Lower lobe of right lung (tissue), 2 donors: ENCODE measurements around the gene PRDX4. TPM values are rescaled to one million over a fixed set of nuclear protein-coding genes. Genes with fewer than 3 reads are reported as not detected.
A peak's percentile ranks its signal among the peaks of the same experiment; 100 is the strongest.

Experiments used
- ATAC-seq, 2 donors: fragments of 200-7000 bp; cut with Tn5 transposase; one replicate each; pipeline ENCODE4 v1.9.1; 2020 to 2022; ENCODE audit warnings: mild to moderate bottlenecking in 2 of 2, moderate library complexity in 2 of 2
- DNase-seq: peaks from one replicate; pipeline ENCODE4 v3.0.0-alpha.2; 2020
- H3K27ac ChIP-seq: fragments of 200-600 bp; one replicate; pipeline ENCODE4 v1.8.0; 2022
- H3K27me3 ChIP-seq: fragments of 200-600 bp; one replicate; pipeline ENCODE4 v1.8.0; 2022; ENCODE audit warnings: low read depth
- H3K36me3 ChIP-seq: fragments of 200-600 bp; one replicate; pipeline ENCODE4 v1.8.0; 2022; ENCODE audit warnings: mild to moderate bottlenecking
- H3K4me1 ChIP-seq: fragments of 200-600 bp; one replicate; pipeline ENCODE4 v1.8.0; 2022
- H3K4me3 ChIP-seq: fragments of 200-600 bp; one replicate; pipeline ENCODE4 v1.8.0; 2022; ENCODE audit warnings: mild to moderate bottlenecking
- H3K9me3 ChIP-seq: fragments of 200-600 bp; one replicate; pipeline ENCODE4 v1.8.0; 2022
- intact Hi-C: fragments of 100-400 bp; cut with DNase I; formaldehyde crosslinking; loops from one replicate; pipeline ENCODE4 v1.11.0; 2022
- total RNA-seq: library from RNA; stranded (reverse); fragmentation: NEBNext Ultra II Directional; extraction: Animal tissue kit (Norgen Biotek cat#: 25700); gene quantifications from one replicate; pipeline ENCODE4 v1.2.1, GENCODE V29; 2021
- TF ChIP-seq, protein P1 (sequence below): fragments of 200-600 bp; IDR thresholded peaks from one replicate; pipeline ENCODE4 v1.8.0; 2022; ENCODE audit warnings: antibody characterized with exemption, mild to moderate bottlenecking
- donor health status: DM: no; HTN: yes; CAD: no; lungs with severe emphysema.

Gene PRDX4
- total RNA-seq, 1 donor from 2014 or later, result 39.7 TPM

DNA sequence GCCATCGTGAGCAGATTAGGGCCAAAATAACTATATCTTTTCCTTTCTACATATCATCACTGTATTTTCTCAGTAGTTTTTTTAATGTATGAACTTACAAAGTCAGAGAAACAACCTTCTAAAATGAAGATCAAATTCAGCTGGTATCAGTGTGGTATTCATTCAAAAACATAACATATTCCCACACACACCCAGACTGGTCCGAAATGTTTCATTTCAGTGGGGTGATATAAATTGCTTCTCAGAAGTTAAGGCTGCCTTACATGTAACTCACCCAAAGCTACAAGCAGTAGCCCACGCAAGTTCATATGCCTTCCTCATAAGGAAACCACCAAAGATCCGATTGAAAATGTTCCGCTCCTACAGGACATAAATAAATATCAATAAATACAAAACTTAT is 37.9 kb downstream of the PRDX4 start:
- intact Hi-C loops, result no loop called here
- no peaks in the 10 kb centered on the region for H3K9me3 ChIP-seq
- ATAC-seq, result no peak
- TF ChIP-seq, protein P1, sequence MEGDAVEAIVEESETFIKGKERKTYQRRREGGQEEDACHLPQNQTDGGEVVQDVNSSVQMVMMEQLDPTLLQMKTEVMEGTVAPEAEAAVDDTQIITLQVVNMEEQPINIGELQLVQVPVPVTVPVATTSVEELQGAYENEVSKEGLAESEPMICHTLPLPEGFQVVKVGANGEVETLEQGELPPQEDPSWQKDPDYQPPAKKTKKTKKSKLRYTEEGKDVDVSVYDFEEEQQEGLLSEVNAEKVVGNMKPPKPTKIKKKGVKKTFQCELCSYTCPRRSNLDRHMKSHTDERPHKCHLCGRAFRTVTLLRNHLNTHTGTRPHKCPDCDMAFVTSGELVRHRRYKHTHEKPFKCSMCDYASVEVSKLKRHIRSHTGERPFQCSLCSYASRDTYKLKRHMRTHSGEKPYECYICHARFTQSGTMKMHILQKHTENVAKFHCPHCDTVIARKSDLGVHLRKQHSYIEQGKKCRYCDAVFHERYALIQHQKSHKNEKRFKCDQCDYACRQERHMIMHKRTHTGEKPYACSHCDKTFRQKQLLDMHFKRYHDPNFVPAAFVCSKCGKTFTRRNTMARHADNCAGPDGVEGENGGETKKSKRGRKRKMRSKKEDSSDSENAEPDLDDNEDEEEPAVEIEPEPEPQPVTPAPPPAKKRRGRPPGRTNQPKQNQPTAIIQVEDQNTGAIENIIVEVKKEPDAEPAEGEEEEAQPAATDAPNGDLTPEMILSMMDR, result no peak
- no peaks in the 10 kb centered on the region for H3K4me1 ChIP-seq
- no peak overlapping the region for H3K4me3 ChIP-seq
- no peaks in the 10 kb centered on the region for H3K27me3 ChIP-seq
- H3K36me3 ChIP-seq, result peaks cover 68% of the 10 kb centered on the region
- DNase-seq, result no peak
- no peak overlapping the region for H3K27ac ChIP-seq

DNA sequence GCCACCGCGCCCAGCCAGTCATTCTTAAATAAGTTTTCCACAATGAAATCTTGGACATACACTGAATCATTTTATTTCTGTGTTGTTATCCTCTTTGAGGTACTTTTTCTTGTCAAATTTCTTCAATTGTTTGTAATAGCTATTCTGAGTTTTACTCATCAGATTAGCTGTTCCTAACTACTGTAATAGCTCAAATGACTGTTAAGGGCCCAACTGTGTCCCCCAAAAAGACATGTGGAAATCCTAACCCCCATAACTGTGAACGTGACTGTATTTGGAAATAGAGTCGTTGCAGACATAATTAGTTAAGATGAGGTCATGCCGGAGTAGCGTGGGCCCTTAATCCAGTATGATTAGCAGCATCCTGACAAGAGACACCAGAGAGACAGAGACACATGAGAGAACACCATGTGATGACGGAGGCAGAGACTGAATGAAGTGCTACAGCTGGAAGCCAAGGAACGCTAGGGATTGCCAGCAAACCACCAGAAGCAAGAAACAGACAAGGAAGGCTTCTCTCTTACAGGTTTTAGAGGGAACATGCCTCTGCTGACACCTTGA is 52.9 kb downstream of the PRDX4 start:
- no peak overlapping the region for H3K4me3 ChIP-seq
- ATAC-seq (no peak), DNase-seq (no peak)
- intact Hi-C loops, result no loop called here
- H3K4me1 ChIP-seq, result no peaks in the 10 kb centered on the region
- no peaks in the 10 kb centered on the region for H3K9me3 ChIP-seq
- no peaks in the 10 kb centered on the region for H3K27me3 ChIP-seq
- TF ChIP-seq, protein P1, result no peak
- no peak overlapping the region for H3K27ac ChIP-seq
- peaks cover 75% of the 10 kb centered on the region for H3K36me3 ChIP-seq

DNA sequence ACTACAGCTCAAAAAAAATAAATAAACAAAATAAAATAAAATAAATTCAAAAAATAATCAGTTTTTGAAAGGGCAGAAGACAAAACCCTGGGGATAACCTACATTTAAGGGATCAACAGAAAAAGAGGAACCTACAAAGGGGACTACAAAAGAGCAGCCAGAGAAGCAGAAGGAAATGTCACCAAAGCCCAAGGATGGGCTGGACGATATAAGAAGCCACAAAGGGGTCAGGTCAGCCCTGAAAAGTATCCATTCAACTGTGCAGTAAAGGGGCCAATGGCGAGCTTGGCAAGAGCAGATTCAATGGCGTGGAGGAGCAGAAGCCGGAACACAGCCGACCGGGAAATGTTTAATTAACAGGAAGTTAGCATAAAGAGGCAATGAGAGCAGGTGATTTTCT is 58.9 kb downstream of the PRDX4 start:
- TF ChIP-seq, protein P1, result no peak
- no peak for DNase-seq
- H3K4me1 ChIP-seq, result no peaks in the 10 kb centered on the region
- ATAC-seq, result peak in 1 of 2 donors; percentile 14
- H3K27me3 ChIP-seq, result no peaks in the 10 kb centered on the region
- peaks cover 47% of the 10 kb centered on the region for H3K36me3 ChIP-seq
- no peaks in the 10 kb centered on the region for H3K9me3 ChIP-seq
- H3K27ac ChIP-seq, result no peak overlapping the region
- no peak overlapping the region for H3K4me3 ChIP-seq
- intact Hi-C loops, result no loop called here

DNA sequence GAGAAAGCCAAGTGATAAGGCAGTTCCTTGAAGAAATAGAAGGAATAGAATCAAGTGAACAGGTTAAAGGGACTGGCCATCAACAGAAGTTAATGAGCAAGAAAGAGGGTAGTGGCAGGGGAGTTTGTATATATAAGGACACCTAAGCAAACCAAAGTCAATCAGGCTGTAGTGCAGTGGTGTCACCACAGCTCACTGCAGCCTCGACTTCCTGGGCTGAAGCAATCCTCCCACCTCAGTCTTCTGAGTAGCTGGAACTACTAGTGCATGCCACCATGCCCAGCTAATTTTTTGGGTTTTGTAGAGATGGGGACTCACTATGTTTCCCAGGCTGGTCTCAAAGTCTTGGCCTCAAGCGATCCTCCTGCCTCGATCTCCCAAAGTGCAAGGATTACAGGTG is 59.9 kb downstream of the PRDX4 start:
- no peak overlapping the region for H3K27ac ChIP-seq
- no peaks in the 10 kb centered on the region for H3K4me1 ChIP-seq
- H3K4me3 ChIP-seq, result no peak overlapping the region
- H3K9me3 ChIP-seq, result no peaks in the 10 kb centered on the region
- DNase-seq (no peak), ATAC-seq (no peak)
- TF ChIP-seq, protein P1, result no peak
- H3K36me3 ChIP-seq, result peaks cover 44% of the 10 kb centered on the region
- intact Hi-C loops, result no loop called here
- H3K27me3 ChIP-seq, result no peaks in the 10 kb centered on the region

DNA sequence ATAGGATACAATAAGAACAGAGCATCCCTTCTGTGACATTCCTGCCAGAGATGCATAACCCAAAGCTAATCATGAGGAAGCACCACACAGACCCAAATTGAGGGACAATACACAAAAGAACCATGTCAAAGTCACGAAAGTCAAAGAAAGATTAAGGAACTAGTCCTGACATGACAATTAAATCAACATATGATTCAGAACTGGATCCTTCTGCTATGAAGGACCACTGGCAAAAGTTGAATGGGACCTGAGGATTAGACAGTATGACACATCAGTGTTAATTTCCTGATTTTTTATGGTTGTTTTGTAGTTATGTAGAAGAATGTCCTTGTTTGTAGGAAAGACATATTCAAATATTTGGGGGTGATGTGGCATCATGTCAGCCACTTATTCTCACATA is 61.9 kb downstream of the PRDX4 start:
- Histone ChIP-seq H3K4me3 (no peak overlapping the region), H3K4me1 (no peaks in the 10 kb centered on the region), H3K27ac (no peak overlapping the region), H3K9me3 (no peaks in the 10 kb centered on the region), H3K36me3 (peaks cover 38% of the 10 kb centered on the region), H3K27me3 (no peaks in the 10 kb centered on the region)
- intact Hi-C loops, result no loop called here
- TF ChIP-seq, protein P1, result no peak
- DNase-seq (no peak), ATAC-seq (no peak)

DNA sequence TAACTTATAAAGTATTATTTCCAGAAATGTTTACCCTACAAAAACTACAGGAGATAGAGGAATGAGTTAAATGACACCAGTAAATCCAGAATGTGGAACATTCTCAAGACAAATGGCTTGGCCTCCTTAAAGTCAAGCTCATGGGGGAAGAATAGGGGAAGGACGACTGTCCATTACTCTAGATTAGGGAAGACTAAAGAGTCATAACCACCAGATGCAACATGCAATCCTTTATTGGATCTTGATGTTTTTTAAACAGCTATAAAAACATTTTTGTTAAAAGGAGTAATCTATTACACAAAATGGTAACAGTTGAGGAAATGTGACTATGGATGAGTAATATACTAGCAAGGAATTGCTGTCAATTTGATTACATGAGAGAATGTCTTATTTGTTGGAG is 64.7 kb downstream of the PRDX4 start:
- Histone ChIP-seq H3K27ac (no peak overlapping the region), H3K9me3 (no peaks in the 10 kb centered on the region), H3K4me3 (no peak overlapping the region), H3K4me1 (no peaks in the 10 kb centered on the region), H3K36me3 (peaks cover 33% of the 10 kb centered on the region), H3K27me3 (no peaks in the 10 kb centered on the region)
- TF ChIP-seq, protein P1, result no peak
- DNase-seq (no peak), ATAC-seq (no peak)
- intact Hi-C loops, result no loop called here
